GM06990 (cell line): ENCODE measurements around the gene RNLS.

ENCODE experiments used
- DNase-seq: peaks from one replicate; pipeline ENCODE4 v3.0.0-alpha.2; 2011; ENCODE audit not compliant: insufficient read length; ENCODE audit errors: extremely low read depth
- H3K27me3 ChIP-seq: replicated peaks from 2 replicates; pipeline ENCODE4 v1.6.0; 2011; ENCODE audit warnings: low read length; ENCODE audit not compliant: control insufficient read depth, insufficient read depth
- H3K36me3 ChIP-seq: 2 replicates; pipeline ENCODE4 v1.5.1; 2011; ENCODE audit warnings: low read length; ENCODE audit not compliant: control insufficient read depth, insufficient read depth
- H3K4me3 ChIP-seq: replicated peaks from 2 replicates; pipeline ENCODE4 v1.5.1; 2011; ENCODE audit warnings: low read depth, mild to moderate bottlenecking, control low read depth, low read length
- CTCF ChIP-seq: IDR thresholded peaks from 2 replicates; pipeline ENCODE4 v1.5.1; 2011; ENCODE audit warnings: low read length, control low read depth, mild to moderate bottlenecking, inconsistent platforms; ENCODE audit not compliant: insufficient read depth, poor library complexity, severe bottlenecking

RNLS gene

GRCh38 chr10:88238615-88238914 lies 344.6 kb downstream of the RNLS start:
- TF ChIP-seq CTCF: no peak
- Histone ChIP-seq H3K4me3 (no peak overlapping the region), H3K27me3 (no peaks in the 10 kb centered on the region), H3K36me3 (no peaks in the 10 kb centered on the region)
- DNase-seq: no peak

DNA sequence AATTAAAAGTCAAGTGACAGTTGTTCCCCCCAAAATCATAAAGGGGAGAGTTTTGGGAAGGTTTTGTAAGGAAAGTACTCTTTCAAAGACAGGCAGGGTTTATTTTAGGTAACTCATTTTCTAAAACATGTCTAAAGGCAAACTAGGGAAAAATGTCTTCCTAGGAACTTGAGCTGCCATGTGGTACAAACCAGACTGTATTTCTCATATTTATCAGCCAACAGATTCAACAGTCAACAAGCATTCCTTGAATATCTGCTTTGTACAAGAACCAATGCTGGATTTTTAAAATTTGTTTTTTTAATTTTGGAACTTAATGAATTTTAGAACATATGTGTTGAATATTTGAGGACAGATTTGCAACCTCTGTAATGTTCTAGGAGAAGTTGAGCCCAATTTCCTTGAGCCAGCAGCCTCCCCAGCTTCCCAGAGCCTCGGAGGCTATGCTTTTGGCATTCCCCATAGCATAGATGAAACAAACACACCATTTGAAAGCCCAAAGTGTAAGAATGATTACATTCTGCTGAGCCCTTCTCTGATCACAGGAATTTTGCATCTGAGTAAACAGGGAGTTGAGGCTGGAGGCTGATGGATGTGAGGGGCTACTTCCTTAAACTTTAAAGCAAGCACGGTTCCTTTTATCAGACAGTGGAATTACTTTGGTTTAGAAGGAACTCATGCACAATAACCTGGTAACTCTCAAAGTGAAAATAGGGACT lies 345.1 kb downstream of the RNLS start:
- DNase-seq: no peak
- no peak overlapping the region for H3K4me3 ChIP-seq
- H3K27me3 ChIP-seq: no peaks in the 10 kb centered on the region
- no peaks in the 10 kb centered on the region for H3K36me3 ChIP-seq
- TF ChIP-seq CTCF: no peak

DNA sequence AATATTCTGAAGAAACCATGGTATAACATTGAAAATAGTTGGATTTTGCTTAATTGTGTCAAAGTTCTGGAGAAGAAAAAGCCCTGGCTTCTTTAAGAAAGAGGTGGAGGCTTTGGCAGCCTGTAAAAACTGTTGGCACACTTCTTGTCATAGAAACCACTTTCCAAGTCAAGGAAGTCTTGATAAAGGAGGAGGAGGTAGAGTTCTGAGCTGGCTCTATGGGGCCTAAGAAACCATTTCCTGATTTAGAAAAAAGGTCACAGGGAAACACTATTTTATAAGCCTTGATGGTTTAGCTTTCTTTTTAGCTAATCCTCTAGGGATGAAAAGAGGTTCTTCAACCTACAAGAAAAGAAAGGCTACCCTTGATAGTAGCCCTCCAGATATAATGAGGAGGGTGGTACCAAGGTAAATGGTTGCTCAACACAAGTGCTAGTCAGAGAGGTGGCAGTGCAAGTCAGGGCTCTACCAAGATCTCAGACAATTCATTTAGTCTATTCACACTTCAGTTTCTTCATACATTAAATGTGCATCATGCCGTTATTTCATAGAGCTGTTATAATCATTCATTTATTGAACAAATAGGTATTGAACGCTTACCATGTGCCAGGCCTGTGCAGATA lies 346.9 kb downstream of the RNLS start:
- DNase-seq: no peak
- Histone ChIP-seq H3K4me3 (no peak overlapping the region), H3K36me3 (no peaks in the 10 kb centered on the region), H3K27me3 (no peaks in the 10 kb centered on the region)
- no peak for TF ChIP-seq CTCF

GRCh38 chr10:88234297-88234696 lies 348.8 kb downstream of the RNLS start:
- no peak for TF ChIP-seq CTCF
- no peaks in the 10 kb centered on the region for H3K36me3 ChIP-seq
- no peak for DNase-seq
- H3K27me3 ChIP-seq: no peaks in the 10 kb centered on the region
- H3K4me3 ChIP-seq: no peak overlapping the region

- Histone ChIP-seq H3K4me3 (no peak overlapping the region), H3K36me3 (no peaks in the 10 kb centered on the region), H3K27me3 (no peaks in the 10 kb centered on the region)
- TF ChIP-seq CTCF: no peak
- no peak for DNase-seq
Measured at GRCh38 chr10:88233870-88234269, 349.2 kb downstream of the RNLS start.

DNA sequence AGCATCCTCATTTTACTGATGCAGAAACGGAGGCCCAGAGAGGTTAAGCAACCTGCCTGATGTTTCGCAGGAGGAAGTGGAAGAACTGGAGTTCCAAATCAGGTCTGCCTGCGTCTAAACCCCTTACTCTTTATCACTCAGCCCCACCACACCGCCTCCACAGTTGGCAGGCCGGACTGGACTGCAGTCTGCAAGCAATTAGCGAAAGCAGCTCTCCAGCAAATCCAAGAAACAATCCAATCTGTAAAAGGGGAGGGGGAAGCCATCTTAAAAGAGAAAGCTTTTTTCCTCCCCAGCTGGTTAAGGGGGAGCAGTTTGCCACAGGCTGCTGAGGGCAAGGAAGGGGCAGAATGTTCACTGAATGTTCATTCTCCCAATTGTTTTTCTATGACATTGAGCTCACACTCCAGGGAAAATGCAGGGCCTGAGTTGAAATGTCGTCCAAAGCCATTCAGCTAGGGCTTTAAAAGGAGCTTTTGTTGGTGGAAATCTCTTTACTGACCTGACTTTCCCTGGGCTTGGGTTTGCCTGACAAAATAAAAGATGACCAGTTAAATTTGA lies 350.1 kb downstream of the RNLS start:
- DNase-seq: no peak
- Histone ChIP-seq H3K27me3 (no peaks in the 10 kb centered on the region), H3K4me3 (no peak overlapping the region), H3K36me3 (no peaks in the 10 kb centered on the region)
- TF ChIP-seq CTCF: no peak
